ENCODE results near the gene BRD7. TPM values are rescaled to one million over a fixed set of nuclear protein-coding genes. Genes with fewer than 3 reads are reported as not detected.

The BRD7 gene
- total RNA-seq (2021) (72.1 and 76.6 TPM in 2 replicates), Bru-seq, nascent RNA (percentile 88 among the genes with signal in this experiment), BruChase-seq, experiment 1, labeled RNA remaining after a 2-hour chase (percentile 83 among the genes with signal in this experiment), BruChase-seq, experiment 2, labeled RNA remaining after a 6-hour chase (percentile 88 among the genes with signal in this experiment)
- long read RNA-seq, full-length matches to known transcripts, result 68 of 89 reads
- long read RNA-seq, partial matches to known transcripts, result 8 of 89 reads
- long read RNA-seq, other reads (novel, unspliced or antisense), result 13 of 89 reads

GRCh38 chr16:50368410-50369132, at the start of gene BRD7:
TSS of gene BRD7 (minus strand) at chr16:50368988. CDS start at chr16:50368774, 214 bp downstream.
- Histone ChIP-seq H3K4me2 (peak within 1 kb of the TSS; percentile 94), H2AFZ (peak within 1 kb of the TSS; percentile 77), H3K27me3 (ENCODE audit: insufficient read depth, low read depth) (no peaks in the 10 kb centered on the region), H3K79me2 (ENCODE audit: low read depth) (peaks cover 49% of the 10 kb centered on the region), H3K4me1 (replicated peaks; ENCODE audit: insufficient read depth) (peaks cover 18% of the 10 kb centered on the region), H3F3A (ENCODE audit: insufficient read depth, low read depth) (no peaks in the 10 kb centered on the region), H3K9me2 (ENCODE audit: insufficient read depth) (no peaks in the 10 kb centered on the region), H3K4me3 (peak within 1 kb of the TSS; percentile 71), H4K20me1 (ENCODE audit: insufficient read depth) (peaks cover 13% of the 10 kb centered on the region), H3K27ac (no peak within 1 kb of the TSS), H3K36me3 (ENCODE audit: low read depth) (peaks cover 10% of the 10 kb centered on the region; the same call in 1 of the 2 replicates), H3K9me3 (ENCODE audit: insufficient read depth, low read depth) (no peaks in the 10 kb centered on the region)
- ChIA-PET CTCF (interaction anchor here (0.6 to 0.7 kb wide), 4 partner anchors 15 to 352 kb away, joined by 5 to 14 read pairs (median 6); no protein-coding TSS in a partner anchor), POLR2A (ENCODE audit: unreplicated experiment) (interaction anchor here (1.1 kb wide), 1 partner anchor 438 kb away, joined by 3 read pairs; no protein-coding TSS in a partner anchor)
- BruUV-seq (replicated peaks), result no TSS peak
- TF ChIP-seq EZH2 (IDR thresholded peaks at IDR 0.05; ENCODE audit: low read depth) (no peak), CTCF (conservative IDR thresholded peaks at IDR 0.05) (no peak)
- DNase-seq, result peak; percentile 26 to 62
- intact Hi-C loops (cut with micrococcal nuclease; ENCODE audit: unreplicated experiment), result no loop called here

- no peak for DNase-seq
- no peak overlapping the region for H3K27ac ChIP-seq
- H3K9me2 ChIP-seq (ENCODE audit: insufficient read depth), result no peaks in the 10 kb centered on the region
- H3K4me3 ChIP-seq, result no peak overlapping the region
- ChIA-PET CTCF (no interaction called here), POLR2A (ENCODE audit: unreplicated experiment) (no interaction called here)
- intact Hi-C loops (cut with micrococcal nuclease; ENCODE audit: unreplicated experiment), result no loop called here
- no peaks in the 10 kb centered on the region for H3K27me3 ChIP-seq (ENCODE audit: insufficient read depth, low read depth)
- no peak overlapping the region for H3K4me2 ChIP-seq
- no peaks in the 10 kb centered on the region for H3K79me2 ChIP-seq (ENCODE audit: low read depth)
- no TSS peak for BruUV-seq (replicated peaks)
- H3K36me3 ChIP-seq (ENCODE audit: low read depth), result no peaks in the 10 kb centered on the region
- H3F3A ChIP-seq (ENCODE audit: insufficient read depth, low read depth), result no peaks in the 10 kb centered on the region
- no peaks in the 10 kb centered on the region for H4K20me1 ChIP-seq (ENCODE audit: insufficient read depth)
- H3K9me3 ChIP-seq (ENCODE audit: insufficient read depth, low read depth), result peaks cover 44% of the 10 kb centered on the region
- TF ChIP-seq EZH2 (IDR thresholded peaks at IDR 0.05; ENCODE audit: low read depth), result no peak
- no peak for TF ChIP-seq CTCF (conservative IDR thresholded peaks at IDR 0.05)
- H3K4me1 ChIP-seq (replicated peaks; ENCODE audit: insufficient read depth), result no peaks in the 10 kb centered on the region
- no peak overlapping the region for H2AFZ ChIP-seq
Measured at GRCh38 chr16:50416388-50416787, 47.6 kb upstream of the BRD7 start.

GRCh38 chr16:50414152-50414551, 45.4 kb upstream of the BRD7 start:
- no peaks in the 10 kb centered on the region for H3K4me1 ChIP-seq (replicated peaks; ENCODE audit: insufficient read depth)
- H3K27ac ChIP-seq, result no peak overlapping the region
- POLR2A ChIA-PET (ENCODE audit: unreplicated experiment), result no interaction called here
- CTCF ChIA-PET, result no interaction called here
- H4K20me1 ChIP-seq (ENCODE audit: insufficient read depth), result no peaks in the 10 kb centered on the region
- no peaks in the 10 kb centered on the region for H3K36me3 ChIP-seq (ENCODE audit: low read depth)
- no peaks in the 10 kb centered on the region for H3F3A ChIP-seq (ENCODE audit: insufficient read depth, low read depth)
- TF ChIP-seq EZH2 (IDR thresholded peaks at IDR 0.05; ENCODE audit: low read depth), result no peak
- TF ChIP-seq CTCF (conservative IDR thresholded peaks at IDR 0.05), result no peak
- intact Hi-C loops (cut with micrococcal nuclease; ENCODE audit: unreplicated experiment), result no loop called here
- peaks cover 25% of the 10 kb centered on the region for H3K9me3 ChIP-seq (ENCODE audit: insufficient read depth, low read depth)
- DNase-seq, result no peak
- no peaks in the 10 kb centered on the region for H3K27me3 ChIP-seq (ENCODE audit: insufficient read depth, low read depth)
- H3K4me2 ChIP-seq, result no peak overlapping the region
- no peak overlapping the region for H2AFZ ChIP-seq
- no TSS peak for BruUV-seq (replicated peaks)
- no peaks in the 10 kb centered on the region for H3K9me2 ChIP-seq (ENCODE audit: insufficient read depth)
- no peak overlapping the region for H3K4me3 ChIP-seq
- H3K79me2 ChIP-seq (ENCODE audit: low read depth), result no peaks in the 10 kb centered on the region

All from PC-9 (cell line).